ENCODE results near the gene APBA2.

DNA sequence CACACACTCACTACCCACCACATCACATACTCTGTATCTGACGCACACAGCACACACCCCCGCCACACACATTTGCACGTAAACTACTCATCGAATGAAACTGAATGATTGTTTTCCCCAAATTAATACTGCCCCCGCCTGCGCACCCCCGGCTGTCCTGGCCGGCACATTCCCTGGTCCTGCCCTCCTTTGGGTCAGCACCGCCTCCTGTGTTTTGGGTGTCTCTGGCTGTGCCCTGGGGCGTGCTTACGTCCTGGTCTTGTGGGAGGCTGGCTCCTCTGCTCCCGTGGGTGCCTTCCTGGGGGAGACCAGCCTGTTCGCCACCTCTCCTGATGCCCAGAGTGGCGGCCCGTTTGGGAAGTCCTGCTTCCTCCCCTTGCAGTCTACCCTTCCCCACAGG is 30.2 kb downstream of the APBA2 start:
- TF ChIP-seq, protein P1, sequence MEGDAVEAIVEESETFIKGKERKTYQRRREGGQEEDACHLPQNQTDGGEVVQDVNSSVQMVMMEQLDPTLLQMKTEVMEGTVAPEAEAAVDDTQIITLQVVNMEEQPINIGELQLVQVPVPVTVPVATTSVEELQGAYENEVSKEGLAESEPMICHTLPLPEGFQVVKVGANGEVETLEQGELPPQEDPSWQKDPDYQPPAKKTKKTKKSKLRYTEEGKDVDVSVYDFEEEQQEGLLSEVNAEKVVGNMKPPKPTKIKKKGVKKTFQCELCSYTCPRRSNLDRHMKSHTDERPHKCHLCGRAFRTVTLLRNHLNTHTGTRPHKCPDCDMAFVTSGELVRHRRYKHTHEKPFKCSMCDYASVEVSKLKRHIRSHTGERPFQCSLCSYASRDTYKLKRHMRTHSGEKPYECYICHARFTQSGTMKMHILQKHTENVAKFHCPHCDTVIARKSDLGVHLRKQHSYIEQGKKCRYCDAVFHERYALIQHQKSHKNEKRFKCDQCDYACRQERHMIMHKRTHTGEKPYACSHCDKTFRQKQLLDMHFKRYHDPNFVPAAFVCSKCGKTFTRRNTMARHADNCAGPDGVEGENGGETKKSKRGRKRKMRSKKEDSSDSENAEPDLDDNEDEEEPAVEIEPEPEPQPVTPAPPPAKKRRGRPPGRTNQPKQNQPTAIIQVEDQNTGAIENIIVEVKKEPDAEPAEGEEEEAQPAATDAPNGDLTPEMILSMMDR (IDR thresholded peaks at IDR 0.05), result no peak
- no peak for TF ChIP-seq POLR2A (IDR thresholded peaks at IDR 0.05)
